GM21737 (cell line): ENCODE measurements around the gene LRRC52.

ENCODE experiments used
- ATAC-seq: cut with Tn5 transposase; IDR thresholded peaks from one replicate; pipeline ENCODE4 v1.9.1; 2021; ENCODE audit warnings: mild to moderate bottlenecking, moderate library complexity; ENCODE audit not compliant: unreplicated experiment

Gene LRRC52

DNA sequence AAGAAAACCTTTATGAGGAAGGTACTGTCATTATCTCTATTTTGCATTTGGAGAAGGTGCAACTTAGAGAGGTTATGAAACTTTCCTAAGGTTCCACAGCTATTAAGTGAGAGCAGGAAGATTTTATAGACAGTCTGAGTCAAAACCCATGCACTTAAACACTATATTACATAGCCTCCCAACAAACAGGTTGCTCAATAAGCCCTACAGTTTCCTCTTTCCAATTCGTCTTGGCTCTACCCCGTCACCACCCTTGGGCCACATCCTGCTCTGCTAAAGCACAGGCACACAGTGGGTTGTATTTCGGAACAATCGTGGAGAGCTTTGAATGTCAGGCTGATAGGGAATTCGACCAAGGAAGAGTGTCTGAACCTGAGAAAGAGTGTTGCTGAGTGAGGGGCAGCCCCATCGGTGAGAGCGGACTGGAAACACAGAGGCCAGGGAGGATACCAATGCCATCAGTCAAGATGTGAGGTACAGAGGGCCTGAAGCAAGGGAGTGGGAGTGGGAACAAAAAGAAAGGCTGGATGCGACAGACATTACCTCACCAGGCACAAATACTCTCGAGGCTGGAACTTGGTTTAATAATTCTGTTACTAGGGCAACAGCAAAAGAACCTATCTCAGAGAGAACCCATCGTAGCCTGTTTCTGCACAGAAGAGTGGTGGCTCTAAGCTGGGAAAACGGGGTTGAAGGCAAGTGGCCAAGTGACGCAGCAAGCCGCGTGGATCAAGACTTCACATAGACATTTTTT lies 6.3 kb upstream of the LRRC52 start:
- ATAC-seq, result no peak

DNA sequence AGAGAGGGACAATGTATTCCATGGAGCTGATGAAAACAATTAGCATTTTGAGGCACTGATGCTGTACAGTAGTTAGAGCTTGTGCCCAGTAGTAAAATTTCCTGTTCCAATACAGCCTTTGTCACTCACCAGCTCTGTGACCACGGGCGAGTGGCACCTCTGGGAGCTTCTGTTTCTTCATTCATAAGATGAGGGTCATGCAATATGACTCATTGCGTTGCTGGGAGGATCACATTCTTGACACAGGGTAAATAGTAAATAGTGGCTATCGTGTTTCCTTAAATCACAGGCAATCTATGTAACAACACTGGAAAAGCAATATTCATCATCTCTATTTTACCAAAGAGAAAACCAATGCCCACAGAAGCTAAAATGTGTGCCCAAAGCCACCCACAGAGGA lies 4.5 kb upstream of the LRRC52 start:
- no peak for ATAC-seq

DNA sequence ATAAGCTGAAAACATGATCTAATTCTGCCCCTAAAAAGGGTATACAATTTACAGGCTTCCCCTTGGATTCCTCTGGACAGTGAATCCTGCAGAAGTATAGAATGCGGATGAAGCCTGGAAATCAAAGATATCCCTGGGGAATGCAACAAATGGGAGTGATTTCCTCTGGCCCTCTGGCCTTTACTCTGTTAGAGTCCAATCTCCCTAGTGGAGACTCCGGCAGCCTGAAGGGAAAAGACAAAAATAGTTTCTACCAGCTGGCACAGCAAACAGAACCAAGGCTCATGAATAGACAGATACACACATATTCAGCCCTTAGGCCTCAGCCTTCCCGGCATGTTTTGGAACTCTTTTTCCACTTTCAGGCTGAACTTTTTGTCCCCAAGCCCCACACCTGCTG lies 3.9 kb upstream of the LRRC52 start:
- ATAC-seq, result no peak

DNA sequence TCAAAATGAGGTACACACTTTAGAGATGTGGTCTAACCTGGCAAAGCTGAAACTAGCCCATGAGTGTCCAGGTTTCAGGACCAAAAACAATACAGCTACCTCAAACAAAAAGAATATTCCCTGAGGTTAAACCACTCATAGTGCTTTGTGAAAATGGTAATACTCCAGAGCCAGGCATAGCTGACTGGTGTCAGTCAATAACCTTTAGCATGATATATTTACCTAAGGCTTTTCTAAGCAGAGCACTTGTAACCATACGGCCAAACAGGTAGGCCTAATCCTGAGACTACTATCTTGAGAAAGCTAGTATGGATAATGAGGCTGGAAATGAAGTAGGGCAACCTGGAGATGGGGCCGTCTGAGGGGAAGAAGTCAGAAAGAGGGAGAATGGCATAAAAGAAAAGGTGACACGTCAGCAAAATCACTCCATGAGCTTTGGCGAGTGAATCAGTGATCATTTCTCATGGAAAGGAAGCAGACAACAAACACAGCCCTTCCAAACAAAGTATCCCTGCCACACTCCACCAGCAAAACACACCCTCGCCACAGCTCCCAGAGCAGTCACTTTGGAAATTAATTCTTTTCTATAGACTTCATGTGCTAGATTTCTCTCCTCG lies 1.7 kb upstream of the LRRC52 start:
- no peak for ATAC-seq

DNA sequence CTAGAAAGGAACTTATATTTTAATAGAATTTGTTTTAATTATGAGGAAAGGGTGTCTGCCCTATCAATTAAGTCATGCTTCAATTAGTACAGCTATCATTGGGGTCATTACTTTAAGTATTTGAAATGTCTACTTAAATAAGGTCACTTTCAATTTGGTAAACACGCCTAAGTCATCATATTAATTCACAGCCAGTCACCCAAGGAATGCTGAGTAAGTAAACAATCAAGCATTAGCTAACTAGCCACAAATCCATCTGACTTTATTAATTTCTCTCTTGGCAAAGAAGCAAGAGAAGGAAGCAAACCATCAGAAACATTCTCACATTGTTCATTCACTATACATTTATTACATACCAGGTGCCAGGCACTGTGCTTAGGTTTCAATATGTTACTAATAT lies 1.2 kb upstream of the LRRC52 start:
- no peak for ATAC-seq

DNA sequence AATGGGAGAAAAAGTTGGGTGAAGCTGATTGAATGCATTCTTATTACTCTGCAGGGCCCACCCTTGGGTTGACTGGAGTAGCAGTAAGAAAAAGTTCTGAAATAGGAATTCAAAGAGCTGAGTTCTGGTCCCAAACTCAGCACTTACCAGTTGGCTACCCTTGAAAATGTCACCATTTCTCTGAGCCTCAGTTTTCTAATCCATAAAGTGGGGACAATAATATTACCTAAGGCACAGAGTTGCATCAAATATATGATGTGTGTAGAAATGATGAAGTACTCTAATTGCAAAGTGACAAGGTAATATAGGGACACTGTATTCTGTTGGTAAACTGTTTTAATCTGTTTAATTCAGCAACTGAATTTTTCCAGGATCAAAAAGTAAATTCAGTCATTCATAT lies 1.2 kb downstream of the LRRC52 start:
- no peak for ATAC-seq

DNA sequence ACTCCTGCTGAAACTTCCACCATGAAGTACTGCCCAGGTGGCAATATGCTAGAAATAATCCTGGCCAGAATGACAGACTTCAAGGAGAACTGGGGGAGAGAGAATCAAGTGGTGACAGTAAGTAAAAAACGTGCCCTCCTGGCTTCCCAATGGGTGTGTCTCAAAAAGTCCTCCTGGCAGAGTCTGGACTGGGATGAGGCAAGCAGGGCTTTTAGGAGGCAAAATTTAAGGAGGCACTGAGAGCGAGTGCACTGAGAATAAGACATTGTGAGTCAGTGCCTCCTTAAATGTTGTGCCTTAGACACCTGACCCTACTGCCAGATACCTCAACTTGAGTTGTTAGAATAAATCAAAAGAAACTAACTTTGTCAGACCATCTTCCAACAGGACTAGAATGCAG lies 2.2 kb downstream of the LRRC52 start:
- no peak for ATAC-seq

DNA sequence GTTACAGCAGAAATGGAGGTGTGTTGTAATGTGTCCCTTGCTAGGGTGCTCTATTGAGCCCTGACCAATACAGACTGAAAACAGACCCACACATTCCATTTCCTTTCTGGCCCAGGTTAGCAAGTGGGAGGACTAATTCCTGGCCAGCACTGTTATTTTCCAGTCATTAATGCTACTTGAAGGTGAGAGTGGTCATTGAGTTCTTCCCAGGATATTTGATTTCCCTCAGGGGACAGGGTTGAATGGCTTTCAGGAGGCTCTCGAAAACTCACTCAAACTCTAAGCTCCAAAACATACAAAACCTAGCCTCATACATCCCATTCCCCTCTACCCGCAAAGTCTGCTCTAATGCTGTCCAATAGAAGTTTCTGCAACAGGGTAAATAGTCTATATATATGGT lies 6.2 kb downstream of the LRRC52 start:
- ATAC-seq, result no peak

DNA sequence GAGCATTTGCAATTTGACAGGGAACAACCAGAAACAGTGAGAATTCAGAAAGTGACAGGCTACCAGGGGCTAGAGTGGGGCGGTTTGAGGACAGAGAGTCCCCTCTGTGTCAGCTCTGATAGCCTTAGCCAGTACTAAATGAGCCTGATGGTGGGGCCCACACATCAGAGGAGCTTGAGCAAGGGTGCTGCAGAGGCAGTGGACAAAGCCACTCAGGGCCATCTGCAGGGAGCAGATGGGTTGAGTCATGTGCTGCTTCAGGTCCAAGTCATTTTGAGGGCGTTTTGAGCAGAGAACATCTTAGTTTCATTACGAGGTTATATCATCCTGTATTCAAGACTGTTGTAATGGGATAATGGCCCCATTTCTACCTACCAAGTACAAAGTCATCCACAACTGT lies 7.7 kb downstream of the LRRC52 start:
- ATAC-seq, result no peak

DNA sequence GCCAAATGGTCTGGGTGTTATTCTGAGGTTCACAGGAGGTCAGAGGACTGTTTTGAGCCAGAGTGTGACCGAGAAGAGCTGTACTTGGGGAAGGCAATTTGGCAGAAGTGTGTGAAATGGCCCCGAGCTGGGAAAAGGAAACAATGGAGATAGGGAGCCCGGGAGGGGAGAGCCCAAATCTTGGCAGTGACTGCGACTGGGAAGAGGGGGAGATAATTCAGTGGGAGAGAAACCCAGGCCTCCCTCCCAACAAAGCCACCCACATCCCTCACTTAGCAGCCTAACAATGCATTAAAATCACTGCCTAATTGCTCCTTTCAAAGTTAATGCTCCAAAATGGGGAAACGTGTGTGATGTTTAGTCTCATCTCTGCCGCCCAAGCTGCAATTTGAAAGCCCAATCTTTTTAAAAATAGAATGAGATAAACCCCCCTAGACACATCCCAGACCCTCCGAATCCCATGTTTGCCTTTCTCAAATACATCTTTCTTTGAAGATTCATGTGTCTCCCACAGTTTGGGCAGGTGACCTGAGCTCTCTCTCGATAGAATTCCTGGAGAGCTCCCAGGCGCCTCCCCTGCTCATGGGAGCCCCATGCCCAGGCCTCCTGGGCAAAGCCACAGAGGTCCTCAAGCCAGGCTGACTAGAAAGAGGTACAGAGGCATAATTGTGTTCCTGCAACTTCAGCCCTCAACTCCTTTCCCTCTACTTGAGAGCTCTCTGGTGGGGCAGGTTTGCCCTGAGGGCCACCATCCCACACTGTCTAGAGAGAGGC lies 17.3 kb downstream of the LRRC52 start:
- no peak for ATAC-seq

DNA sequence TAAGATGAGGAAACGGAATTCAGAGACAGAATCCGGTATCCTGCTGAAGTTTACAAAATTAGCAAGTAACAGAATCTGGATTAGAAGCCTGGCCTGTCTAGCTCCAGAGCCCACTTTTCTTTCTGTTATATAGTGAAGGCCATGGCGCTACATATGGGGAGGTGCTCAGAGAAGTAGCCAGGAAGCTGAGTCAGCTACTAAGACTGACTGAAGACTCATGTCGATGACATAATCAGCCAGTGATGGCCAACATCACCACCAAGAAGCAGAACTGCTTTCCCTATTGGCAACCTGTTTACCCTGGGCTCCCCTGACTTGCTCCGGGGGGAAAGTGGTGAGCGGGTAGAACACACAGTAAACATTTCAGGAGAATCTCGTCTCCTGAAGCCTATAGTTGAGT lies 18.8 kb downstream of the LRRC52 start:
- ATAC-seq, result no peak

DNA sequence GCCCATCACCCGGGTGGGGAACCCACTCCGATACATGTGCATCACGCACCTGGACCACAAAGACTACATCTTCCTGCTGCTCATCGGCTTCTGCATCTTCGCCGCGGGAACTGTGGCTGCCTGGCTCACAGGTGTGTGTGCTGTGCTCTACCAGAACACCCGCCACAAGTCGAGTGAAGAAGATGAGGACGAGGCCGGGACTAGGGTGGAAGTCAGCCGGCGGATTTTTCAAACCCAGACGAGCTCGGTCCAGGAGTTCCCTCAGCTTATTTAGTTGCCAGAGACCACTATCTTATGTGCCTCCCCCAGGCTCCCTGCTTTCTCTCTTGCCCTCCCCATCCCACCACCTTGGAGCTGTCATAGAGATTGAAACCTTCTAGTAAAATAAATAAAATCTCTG lies 19.8 kb downstream of the LRRC52 start:
- ATAC-seq, result no peak

DNA sequence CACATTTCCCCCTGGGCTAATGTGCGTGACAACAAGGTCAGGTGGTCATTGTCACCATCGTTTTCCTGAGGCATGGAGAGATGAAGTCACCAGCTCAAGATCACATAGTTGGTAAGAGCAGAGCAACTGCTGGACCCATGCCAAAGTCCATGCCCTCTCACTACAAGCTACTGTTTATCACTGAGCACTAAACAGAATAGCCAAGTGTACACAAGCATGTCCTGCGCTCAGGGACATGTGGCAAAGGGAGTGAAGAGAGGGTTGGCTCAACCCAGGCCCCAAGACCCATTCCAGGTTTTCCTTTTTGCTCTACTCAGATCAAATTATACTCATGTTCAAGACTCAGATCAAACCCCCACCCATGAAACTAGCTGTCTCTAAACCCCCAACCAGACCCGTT lies 20.8 kb downstream of the LRRC52 start:
- ATAC-seq, result no peak

DNA sequence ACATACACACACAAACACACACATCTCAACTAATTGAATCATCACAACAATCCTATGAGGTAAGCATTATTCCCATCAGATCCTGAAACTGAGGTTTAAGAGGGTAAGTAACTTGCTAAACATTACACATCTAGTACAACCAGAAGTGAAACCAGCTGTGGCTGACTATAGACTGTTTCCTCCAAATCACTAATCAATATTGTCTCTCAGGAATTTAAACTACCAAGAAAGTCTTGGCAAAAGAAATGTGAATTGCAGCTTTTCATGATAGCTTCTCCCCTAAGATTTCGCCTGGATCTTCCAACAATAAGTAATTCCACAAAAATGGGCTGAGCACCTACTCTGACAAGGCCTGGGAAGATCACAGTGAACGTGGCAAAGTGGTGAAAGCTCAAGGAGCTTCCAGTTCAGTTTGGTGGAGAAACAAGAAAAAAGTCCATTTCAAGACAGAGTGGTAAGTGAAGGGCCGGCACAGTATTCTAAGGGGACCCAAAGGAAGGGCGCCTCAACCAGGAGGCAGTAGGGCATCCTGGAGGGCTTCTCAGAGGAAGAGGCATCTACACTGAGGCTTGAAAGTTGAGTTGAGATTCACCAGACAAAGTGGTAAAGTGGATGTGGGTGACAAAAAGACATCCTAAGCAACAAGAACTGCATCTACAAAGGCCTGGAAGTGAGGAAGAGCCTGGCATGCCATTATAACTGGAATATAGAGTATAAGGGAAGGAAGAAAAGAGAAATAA lies 22.1 kb downstream of the LRRC52 start:
- no peak for ATAC-seq

DNA sequence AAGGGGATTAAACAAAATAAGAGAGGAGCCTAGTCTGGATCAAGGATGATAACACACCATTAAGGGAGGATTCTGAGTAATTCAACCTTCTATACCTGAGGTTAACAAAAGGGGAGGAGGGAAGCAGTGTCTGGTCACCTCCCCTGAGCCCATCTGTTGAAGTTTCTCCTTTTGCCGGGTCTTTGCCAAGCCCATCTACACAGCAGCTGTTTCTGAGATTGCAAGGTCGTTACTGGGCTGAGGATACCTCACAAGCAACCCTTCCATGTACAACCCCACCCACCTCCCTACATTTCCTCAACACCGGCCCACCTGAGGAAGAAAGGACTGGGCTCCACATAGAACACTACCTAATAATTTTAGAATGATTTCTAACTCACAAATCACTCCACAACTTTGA lies 26.3 kb downstream of the LRRC52 start:
- no peak for ATAC-seq

DNA sequence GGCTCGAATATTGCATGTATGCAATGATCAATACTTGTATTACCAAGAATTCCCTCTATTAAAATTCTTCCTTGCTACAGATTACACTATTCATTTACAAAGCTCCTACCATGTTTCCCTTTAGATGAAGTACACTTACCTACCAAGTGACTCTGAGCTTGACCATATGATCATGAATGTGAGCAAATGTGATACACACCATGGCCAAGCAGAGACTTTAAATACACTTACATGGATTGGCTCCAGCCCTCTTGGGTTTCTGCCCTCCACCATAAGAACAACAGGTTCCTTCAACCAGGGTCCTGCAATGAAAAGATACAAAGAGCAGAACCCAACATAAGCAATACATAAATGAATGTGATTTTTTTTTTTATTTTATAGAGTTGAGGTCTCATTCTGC lies 30.0 kb downstream of the LRRC52 start:
- ATAC-seq, result no peak

DNA sequence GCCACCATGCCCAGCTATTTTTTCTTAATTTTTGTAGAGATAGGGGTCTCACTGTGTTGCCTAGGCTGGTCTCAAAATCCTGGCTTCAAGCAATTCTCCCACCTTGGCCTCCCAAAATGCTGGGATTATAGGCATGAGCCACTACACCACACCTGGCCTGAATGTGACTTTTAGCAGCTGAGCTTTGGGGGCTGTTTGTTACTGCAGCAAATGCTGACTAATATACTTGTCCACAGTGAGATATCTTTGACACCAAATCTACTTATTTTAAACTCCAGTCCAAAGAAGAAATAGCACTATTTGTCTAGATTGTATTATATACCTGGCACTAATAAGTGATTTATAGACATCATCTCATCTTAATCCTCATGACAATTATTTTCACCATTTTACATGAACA lies 30.5 kb downstream of the LRRC52 start:
- ATAC-seq, result no peak

DNA sequence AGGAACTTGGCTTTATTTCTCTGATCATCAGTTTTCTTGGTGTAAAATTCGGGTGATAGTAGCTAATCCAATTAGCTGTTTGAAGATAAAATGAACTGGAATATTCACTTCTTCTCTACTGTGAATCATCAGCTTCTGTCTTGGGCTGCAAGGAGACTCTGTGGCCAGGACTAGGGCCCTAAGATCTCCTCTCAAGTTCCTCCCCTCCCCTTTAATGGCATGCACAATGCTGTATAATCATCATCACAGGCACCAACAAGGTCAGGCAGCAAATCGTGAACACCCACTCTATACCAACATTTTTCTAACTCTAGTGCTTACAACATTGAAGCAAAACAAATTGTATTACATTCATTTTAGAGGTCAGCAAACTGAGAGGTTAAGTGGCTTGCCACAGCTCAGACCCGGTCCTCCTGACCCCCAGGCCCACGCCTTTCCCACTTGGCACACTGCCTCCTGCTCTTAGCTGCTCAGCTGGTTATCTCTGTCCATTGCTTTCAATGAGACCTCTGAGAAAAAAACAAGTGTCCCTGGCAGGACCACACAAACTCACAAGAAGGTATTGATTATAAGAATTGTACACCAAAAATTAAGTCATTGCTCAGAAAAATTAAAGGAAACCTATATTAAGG lies 31.8 kb downstream of the LRRC52 start:
- no peak for ATAC-seq

DNA sequence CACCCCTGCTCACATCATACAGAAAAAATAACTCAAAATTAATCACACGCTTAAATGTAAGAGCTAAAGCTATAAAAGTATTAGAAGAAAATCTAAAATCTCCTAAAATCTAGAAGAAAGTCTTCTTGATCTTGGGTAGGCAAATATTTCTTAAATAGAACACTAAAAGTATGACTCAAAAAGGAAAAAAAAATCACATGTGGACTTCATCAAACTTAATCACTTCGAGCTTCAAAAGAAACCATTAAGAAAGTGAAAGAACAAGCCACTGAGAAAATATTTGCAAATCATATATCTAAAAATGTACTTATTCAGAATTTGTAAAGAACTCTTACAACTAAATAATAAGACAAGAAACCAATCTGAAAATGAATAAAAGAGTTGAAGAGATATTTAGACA lies 32.7 kb downstream of the LRRC52 start:
- ATAC-seq, result no peak

DNA sequence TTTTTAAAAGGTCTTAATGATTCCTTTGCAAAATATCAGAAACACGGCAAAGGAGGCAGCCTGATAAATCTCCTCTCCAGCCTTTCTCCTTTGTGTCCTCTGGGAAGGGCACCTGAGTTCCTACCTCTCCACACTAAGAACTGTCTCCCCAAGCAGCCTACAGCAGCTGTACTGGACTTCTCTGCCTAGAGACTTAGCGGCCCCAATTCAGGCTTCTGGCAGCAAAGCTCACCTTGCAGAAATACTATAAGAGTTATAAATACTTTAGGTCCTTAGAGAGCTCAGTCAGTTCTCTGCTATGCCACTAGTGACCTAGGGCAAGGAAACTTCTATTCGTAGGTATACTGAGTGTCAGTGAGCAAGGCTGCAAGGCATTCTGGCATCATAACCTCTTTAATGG lies 33.9 kb downstream of the LRRC52 start:
- ATAC-seq, result no peak
